Stimulated activated CD8-positive, alpha-beta memory T cell treated with anti-CD3 and anti-CD28 coated beads, Interleukin-7, amount 100 ng/mL, for 1 hour (primary cell): ENCODE measurements around the gene CPXM2.
"Not testable (repeated sequence)": the region's sequence is repeated elsewhere in the genome, so short reads cannot be mapped to it uniquely, and the experiment has no call there.

Experiments used
- DNase-seq, 2 donors: peaks; one replicate each; pipeline ENCODE4 v3.0.0-alpha.2; 2020; ENCODE audit warnings: low read depth in 2 of 2

Gene CPXM2

DNA sequence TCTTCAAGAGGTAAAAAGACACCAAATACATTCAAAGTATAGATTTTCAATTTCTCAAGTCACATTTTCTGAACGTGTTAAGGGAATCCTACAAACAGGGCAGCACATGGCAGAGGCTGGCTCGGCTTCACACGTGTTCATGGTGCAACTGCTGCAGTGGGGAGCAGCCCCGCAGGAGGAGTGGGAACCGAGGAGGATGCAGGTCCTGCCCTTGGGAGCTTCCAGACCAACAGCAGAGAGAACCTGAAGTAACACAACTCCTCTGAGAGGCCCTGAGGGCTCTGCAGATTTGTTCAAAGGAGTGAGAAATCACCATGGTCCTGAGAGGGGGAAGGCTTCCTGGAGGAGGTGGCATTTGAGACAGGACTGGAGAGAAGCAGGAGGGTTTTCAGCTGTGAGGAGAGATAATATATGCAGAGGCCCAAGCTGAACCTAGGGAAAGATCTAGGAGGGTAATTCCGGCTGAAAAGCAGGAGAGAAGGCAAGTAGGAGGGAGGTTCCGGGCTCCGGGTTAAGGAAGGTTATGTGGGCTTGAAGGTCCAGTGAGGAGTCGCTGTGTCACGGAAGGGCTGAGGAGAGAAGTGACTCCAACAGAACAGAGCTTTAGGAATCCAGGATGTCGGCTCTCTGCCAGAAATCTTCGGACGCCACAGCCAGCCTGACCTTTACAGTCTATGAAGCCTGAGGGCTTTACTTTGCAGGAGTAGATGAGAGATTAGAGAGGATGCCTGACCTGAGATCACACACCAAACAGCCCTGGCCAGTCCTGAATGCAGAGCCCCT, 148.0 kb downstream of the CPXM2 start:
- DNase-seq, result no peak

DNA sequence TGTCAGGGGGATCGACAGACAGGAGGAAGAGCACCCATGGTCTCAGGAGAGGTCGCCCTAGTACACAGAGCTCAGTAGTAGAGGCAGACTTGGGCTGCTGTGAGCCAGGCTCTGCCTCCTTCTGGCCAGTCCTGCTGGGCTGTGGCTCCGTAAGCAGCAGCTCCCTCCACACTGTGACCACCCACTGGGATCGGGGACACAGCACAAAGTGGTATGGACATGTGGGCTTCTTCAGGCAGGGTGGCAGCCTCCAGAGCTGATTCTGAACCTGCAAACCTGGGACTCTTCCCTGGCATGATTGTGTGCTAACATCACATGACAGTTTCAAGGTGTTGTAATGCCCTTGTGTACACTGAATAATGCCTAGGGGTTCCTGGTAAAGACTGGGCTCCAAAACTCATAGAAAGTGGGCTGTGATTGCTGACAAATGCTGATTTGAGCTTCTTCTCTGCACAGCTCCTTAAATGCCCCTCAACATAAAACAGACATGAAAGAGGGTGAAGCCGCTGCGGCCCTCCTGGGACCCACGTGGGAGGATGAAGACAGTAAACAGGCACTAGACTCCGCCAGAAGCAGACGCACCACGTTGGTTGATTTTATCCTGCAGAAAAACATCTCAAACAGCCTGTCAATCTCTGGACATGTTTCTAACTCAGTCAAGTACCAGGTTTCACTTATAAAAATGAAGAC, 148.7 kb downstream of the CPXM2 start:
- no peak for DNase-seq

GRCh38 chr10:123741711-123742110, 149.9 kb downstream of the CPXM2 start:
- no peak for DNase-seq

- no peak for DNase-seq
Observed at GRCh38 chr10:123741146-123741545, 150.5 kb downstream of the CPXM2 start.

DNA sequence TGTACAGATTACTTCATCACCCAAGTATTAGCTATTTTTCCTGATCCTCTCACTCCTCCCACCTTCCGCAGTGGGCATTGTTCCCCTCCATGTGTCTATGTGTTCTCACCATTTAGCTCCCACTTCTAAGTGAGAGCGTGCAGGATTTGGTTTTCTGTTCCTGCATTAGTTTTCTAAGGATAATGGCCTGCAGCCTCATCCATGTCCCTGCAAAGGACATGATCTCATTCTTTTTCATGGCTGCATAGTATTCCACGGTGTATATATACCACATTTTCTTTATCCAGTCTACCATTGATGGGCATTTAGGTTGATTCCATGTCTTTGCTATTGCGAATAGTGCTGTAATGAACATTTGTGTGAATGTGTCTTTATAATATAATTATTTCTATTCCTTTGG, 154.7 kb downstream of the CPXM2 start:
- not testable (repeated sequence) for DNase-seq

DNA sequence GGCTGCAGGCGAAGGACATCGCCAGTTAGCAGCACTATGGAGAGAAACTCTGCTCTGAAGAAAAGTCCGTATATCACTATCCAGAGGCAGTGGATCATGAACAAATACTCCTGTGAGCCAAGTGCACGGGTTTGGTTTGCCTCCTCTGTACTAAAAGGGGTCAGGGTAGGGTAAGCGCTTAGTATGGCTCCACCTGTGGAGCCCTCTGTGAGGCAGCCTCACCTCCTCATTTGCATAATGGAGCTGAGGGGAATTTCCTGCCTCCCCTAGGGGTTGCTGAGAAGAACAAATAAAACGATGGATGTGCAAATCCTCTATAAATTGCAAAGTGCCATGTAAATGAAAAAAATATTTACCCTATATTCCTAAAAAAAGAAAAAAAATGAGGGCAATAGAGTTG, 162.1 kb downstream of the CPXM2 start:
- DNase-seq, result no peak

GRCh38 chr10:123726836-123727235, 164.8 kb downstream of the CPXM2 start:
- no peak for DNase-seq

- DNase-seq, result no peak
Observed at GRCh38 chr10:123726381-123726780, 165.2 kb downstream of the CPXM2 start.

- no peak for DNase-seq
Observed at GRCh38 chr10:123724747-123725146, 166.9 kb downstream of the CPXM2 start.

GRCh38 chr10:123722351-123722750, 169.3 kb downstream of the CPXM2 start:
- DNase-seq, result no peak

DNA sequence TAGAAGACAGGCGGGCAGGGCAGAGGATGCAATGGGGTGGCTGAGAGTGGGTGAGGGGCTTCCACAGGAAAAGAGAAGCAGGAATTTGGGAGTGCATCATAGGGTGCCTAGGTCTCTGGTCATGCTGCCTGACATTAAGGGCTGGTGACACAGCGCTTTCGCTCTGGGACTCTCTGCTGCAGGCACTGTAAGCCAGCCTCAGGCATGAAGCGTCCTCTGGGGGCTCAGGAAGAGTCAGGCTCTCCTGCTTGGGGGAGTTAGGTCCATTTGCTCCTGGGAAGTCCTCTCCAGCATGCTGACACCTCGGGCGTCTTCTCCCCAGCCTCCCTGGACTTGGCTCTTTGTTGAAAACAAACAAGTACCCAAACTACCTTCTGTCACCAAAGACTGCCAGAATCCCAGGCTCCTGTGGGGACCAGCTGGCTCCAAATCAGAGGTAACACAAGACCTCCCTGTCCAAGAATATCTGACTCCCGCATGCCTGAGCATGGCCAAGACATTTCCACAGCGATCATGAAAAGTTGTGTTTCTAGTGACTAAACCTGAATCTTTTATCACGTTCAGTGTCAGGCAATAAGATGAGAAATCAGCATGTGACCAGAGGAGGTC, 170.1 kb downstream of the CPXM2 start:
- no peak for DNase-seq

DNA sequence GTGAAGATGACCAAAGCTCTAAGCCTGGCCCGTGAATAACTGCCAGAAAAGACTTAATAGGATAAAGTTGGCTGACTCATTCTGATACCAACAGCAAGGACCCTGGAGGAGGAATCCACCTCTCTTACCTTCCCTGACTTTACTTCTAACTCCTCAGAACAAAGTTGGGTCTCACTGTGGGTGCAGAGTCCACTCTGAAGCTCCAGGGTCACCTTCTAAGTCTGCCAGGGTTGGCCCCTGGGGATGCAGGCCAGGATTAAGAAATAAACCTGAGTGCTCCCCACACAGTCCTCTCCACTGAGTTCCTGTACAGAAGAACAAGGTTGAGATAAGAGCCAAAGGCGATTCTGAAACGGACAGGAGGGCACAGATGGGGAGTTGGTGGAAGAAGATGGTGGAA, 171.1 kb downstream of the CPXM2 start:
- DNase-seq, result no peak

- DNase-seq, result no peak
Observed at GRCh38 chr10:123718544-123719060, 173.0 kb downstream of the CPXM2 start.

- DNase-seq, result no peak
Observed at GRCh38 chr10:123717336-123717735, 174.3 kb downstream of the CPXM2 start.

GRCh38 chr10:123715546-123715945, 176.1 kb downstream of the CPXM2 start:
- DNase-seq, result no peak

- no peak for DNase-seq
Observed at GRCh38 chr10:123706236-123706635, 185.4 kb downstream of the CPXM2 start.

- DNase-seq, result no peak
Observed at GRCh38 chr10:123704812-123705211, 186.8 kb downstream of the CPXM2 start.

DNA sequence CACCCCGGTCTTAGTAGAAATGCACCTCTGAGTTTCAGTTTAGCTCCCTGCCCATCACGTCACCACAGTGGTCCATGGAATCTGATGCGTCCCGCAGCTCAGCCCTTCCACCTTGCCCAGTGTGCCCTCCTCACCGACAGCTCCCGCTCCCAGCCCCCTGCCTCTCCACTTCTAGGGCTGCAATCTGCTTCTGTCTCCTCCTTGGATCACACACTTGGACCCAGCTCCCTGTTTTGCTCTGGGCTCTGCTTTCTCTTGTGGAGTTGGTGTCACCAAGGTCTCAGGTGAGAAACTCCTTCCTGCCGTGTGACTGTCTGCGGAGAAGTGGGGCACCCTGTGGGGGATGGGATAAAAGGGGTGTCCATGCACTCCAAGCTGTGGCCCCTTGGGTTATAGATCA, 187.5 kb downstream of the CPXM2 start:
- DNase-seq, result no peak

DNA sequence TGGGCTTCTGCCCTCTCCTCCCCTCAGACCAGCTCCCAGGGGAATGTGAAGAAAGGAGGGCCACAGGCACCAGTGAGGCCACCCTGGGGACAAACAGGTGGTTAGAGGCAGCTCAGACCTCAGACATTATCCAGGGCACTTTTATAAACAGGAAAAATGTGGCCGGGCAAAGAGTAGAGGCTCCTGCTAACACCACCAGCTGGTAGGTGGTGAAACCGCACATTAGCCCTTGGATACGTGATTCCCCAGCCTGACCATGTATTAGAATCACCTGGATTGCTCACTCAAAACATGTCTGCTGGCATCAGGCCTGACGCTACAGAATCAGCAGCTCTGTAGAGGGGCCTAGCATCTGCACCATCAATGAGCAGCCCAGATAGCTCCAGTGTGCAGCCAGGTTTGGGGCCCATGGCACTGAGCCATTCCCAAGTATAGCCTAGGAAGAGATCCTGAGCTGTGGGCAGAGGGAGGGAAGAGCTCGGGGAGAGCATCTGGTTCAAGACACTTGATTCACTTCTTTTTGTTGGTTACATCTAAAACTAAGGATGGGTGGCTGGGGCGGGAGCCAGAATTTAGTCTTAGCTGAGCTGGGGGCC, 188.3 kb downstream of the CPXM2 start:
- no peak for DNase-seq
